Epithelial cell of proximal tubule (primary cell): ENCODE results near the gene CLASP1. TPM values are rescaled to one million over a fixed set of nuclear protein-coding genes. Genes with fewer than 3 reads are reported as not detected.

Source experiments
- DNase-seq: peaks from one replicate; pipeline ENCODE4 v3.0.0-alpha.2; 2011; ENCODE audit warnings: low read depth
- H3K4me3 ChIP-seq: 2 replicates; pipeline ENCODE4 v1.5.1; 2011; ENCODE audit warnings: low read depth, mild to moderate bottlenecking, low read length
- total RNA-seq: library from RNA; depleted of rRNA; stranded (reverse); fragments of >200 nt; gene quantifications from 2 replicates; pipeline ENCODE4 v1.2.3, GENCODE V29; 2015
- TF ChIP-seq, protein P1 (sequence below): conservative IDR thresholded peaks from 2 replicates; pipeline ENCODE4 v1.5.1; 2012; ENCODE audit warnings: low read depth, mild to moderate bottlenecking, low read length

CLASP1 gene
- total RNA-seq, 1 donor from 2014 or later, result 35.0 TPM

DNA sequence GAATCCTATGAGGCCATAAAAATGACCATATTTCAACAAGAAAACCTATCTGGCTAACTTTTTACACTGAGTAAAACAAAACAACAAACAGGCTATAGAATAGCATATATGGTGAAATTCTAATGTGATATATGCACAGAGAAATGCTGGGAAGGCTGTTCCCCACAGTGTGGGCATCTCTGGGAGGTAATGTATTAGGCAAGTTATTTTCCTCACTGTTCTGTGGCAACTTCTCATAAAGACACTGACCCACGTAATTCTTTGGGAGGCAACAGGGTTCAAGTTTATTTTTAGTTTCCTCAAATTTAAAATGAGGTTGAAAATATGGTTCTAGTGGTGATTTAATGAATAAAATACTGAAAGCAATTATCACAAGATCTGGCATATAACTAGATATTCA, 71.9 kb downstream of the CLASP1 start:
- no peak for DNase-seq
- no peak overlapping the region for H3K4me3 ChIP-seq
- TF ChIP-seq, protein P1, sequence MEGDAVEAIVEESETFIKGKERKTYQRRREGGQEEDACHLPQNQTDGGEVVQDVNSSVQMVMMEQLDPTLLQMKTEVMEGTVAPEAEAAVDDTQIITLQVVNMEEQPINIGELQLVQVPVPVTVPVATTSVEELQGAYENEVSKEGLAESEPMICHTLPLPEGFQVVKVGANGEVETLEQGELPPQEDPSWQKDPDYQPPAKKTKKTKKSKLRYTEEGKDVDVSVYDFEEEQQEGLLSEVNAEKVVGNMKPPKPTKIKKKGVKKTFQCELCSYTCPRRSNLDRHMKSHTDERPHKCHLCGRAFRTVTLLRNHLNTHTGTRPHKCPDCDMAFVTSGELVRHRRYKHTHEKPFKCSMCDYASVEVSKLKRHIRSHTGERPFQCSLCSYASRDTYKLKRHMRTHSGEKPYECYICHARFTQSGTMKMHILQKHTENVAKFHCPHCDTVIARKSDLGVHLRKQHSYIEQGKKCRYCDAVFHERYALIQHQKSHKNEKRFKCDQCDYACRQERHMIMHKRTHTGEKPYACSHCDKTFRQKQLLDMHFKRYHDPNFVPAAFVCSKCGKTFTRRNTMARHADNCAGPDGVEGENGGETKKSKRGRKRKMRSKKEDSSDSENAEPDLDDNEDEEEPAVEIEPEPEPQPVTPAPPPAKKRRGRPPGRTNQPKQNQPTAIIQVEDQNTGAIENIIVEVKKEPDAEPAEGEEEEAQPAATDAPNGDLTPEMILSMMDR, result no peak

DNA sequence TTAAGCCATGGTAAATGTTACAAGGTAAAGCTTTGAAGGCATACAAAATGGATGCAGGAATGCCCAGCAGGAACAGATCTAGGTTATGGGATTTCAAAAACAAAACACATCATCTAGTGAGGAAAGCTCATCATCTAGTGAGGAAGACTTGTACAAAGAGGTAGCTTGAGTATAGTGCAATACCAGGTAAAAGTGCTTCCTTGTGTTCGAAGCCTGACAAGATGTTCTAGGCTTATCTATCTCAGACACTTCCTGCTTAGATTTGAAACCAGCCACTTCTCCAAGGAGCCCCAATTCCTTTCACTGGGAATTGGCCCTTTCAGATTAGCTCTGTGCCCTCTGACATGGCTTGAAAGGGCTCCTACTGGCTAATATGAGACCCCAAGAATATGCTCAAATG, 73.0 kb downstream of the CLASP1 start:
- no peak for DNase-seq
- no peak overlapping the region for H3K4me3 ChIP-seq
- TF ChIP-seq, protein P1, result no peak

DNA sequence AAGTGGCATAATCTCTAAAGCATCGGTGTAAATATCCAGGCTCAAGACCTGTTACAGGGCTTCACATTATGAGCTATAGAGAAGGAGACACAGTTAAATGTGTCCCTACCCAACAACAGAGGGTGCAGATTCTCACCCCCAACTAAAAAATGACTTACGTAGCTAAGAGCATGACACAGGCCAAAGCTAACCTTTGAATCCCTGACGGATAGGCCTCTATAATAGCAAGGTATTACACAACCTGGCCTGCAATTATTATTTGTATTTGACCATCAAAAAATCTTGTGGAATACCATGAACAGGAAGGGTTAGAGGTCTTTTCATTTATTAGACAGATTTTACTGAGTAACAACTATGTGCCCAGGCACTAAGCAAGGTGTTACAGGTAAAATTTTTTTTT, 73.5 kb downstream of the CLASP1 start:
- H3K4me3 ChIP-seq, result no peak overlapping the region
- TF ChIP-seq, protein P1, result no peak
- no peak for DNase-seq

DNA sequence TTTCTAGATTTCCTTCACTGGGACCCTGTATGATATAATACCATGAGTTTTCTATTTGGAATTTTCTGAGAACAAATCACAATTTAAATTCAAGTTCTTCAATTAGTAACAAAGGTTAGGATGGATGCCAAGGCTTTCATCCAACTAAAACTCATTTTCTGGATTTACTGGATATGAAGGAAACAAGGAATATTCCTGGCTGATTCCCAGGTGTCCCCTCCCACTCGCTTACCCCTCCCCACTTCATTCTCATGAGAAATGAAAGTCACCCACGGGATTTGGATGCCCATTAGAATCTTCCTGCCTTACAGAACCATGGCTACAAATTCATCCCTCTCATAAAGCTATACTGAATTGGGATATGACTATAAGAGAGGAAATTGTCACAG, 78.6 kb downstream of the CLASP1 start:
- no peak overlapping the region for H3K4me3 ChIP-seq
- TF ChIP-seq, protein P1, result no peak
- no peak for DNase-seq

DNA sequence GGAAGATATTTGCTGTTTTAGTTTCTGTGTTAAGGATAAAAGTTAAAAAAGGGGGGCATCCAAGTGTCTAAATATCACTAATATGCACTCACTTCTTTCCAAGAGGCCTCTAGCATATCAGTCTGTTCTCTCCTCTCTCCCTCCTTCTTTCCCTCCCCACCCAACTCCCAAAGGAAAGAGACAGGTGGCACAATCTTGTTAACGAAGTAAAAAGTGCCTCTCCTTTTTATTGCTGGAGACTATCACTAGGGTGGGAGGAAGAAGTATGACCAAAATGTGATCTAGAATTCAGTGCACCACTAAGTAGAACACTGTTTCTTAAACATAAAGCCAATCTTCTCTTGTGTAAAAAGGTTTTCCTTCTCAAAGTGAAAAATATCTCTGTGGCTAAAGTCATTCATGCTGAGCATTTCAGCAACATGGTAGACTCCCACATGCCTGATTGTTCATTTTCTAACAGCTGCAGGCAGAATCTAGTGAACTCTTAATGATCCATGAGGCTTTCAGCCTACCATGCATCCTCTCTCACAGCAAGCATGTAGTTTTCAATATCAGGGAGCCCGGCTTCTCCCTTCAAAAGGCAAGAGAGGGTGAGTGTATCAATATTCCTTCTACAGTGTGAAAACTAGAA, 79.1 kb downstream of the CLASP1 start:
- peak; percentile 35 for DNase-seq
- TF ChIP-seq, protein P1, result no peak

DNA sequence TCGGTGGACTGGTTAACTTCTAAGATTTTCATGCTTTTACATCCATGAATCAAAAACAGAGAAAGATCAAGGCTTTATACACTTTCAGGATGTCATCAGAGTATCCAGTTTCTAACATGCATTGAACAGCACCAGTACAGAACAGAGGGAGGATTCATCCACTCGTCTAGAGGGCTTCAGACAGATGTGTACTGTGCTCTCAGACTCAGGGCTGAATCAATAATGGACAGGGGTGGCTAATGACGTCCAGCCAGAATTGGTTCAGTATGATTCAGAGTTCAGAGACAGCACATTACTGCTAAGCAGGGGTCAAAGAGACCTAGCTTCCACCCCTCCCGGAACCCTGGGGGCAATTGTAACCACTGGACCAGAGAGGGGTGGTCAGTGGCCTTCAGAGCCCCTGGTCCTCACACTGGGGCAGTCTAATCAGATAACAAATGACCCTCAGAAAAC, 81.3 kb downstream of the CLASP1 start:
- no peak for DNase-seq
- TF ChIP-seq, protein P1, result no peak
- H3K4me3 ChIP-seq, result no peak overlapping the region

More for the DNA sequence above, 79.1 kb downstream of the CLASP1 start:
- H3K4me3 ChIP-seq, result no peak overlapping the region

DNA sequence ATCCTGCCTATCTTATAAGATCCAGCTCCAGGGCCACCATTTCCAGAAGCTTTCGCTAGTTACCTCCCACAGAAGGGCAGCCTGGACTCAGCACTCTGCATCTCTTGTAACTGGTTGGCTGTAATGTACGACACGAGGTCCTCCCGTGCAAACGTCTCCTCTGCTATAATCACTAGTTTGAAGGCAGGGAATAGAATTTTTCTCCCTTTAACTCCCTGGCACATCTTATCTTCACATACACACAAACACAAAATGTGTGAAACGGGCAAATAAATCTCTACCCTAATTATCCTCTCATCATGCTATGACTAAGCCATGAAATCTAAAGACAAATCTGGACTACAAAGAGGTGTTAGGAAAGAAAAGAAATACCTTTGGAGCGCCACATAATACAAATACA, 81.8 kb downstream of the CLASP1 start:
- DNase-seq, result no peak
- TF ChIP-seq, protein P1, result no peak
- no peak overlapping the region for H3K4me3 ChIP-seq
